ENCODE data around the gene XRCC6. TPM values are rescaled to one million over a fixed set of nuclear protein-coding genes. Genes with fewer than 3 reads are reported as not detected.

XRCC6 gene
- total RNA-seq, 1 experiment from 2014 or later = 203 TPM

DNA sequence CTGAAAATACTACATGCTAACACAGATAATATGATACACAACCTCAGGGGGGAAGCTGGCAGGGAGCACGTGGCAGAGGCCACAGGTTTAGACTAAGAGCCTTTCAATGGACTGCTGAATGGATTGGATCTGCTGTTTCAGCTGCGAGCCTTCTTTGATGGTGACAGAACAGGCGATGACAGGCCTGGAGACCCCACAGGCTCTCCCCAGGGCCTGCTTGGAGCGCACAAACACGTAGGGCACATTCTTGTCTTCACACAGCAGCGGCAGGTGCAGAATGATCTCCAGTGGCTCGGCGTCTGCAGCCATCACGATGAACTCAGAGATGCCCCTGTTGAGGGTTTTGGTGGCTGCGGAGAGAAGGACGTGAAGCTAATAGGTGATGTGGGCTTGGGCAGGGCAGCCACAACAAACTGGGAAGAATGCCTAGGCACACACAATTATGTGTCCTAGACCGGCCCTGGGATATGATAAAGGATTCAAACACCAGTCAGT, 53.8 kb downstream of the XRCC6 start:
- H3K27me3 Mint-ChIP-seq (ENCODE audit: insufficient read depth, unreplicated experiment) = no peaks in the 10 kb centered on the region
- POLR2A ChIA-PET = no interaction called here
- DNase-seq (ENCODE audit: unreplicated experiment) = no peak
- H3K9me3 Mint-ChIP-seq (ENCODE audit: unreplicated experiment) = no peaks in the 10 kb centered on the region
- CTCF ChIA-PET = interaction anchor here (1.6 kb wide), 1 partner anchor 22 kb away, joined by 3 read pairs; no protein-coding TSS in a partner anchor
- peaks cover 6% of the 10 kb centered on the region for H3K4me1 Mint-ChIP-seq (ENCODE audit: insufficient read depth, unreplicated experiment)
- no TSS peak for BruUV-seq (replicated peaks)
- no peak for TF ChIP-seq CTCF (IDR thresholded peaks at IDR 0.05; ENCODE audit: unreplicated experiment)
- H3K4me3 Mint-ChIP-seq (ENCODE audit: unreplicated experiment) = no peak overlapping the region
- peaks cover 66% of the 10 kb centered on the region for H3K36me3 Mint-ChIP-seq (ENCODE audit: insufficient read depth, unreplicated experiment)
- H3K27ac Mint-ChIP-seq (ENCODE audit: low read depth, unreplicated experiment) = no peak overlapping the region
- intact Hi-C loops (cut with micrococcal nuclease) = no loop called here

GRCh38 chr22:41676134-41676533, 55.0 kb downstream of the XRCC6 start:
- intact Hi-C loops (cut with micrococcal nuclease) = no loop called here
- no peak for DNase-seq (ENCODE audit: unreplicated experiment)
- POLR2A ChIA-PET = interaction anchor here (0.7 to 1.5 kb wide), 4 partner anchors 9 to 13 kb away, joined by 3 to 8 read pairs (median 4); partner anchors contain the start of gene SNU13
- no peak overlapping the region for H3K27ac Mint-ChIP-seq (ENCODE audit: low read depth, unreplicated experiment)
- TF ChIP-seq CTCF (IDR thresholded peaks at IDR 0.05; ENCODE audit: unreplicated experiment) = no peak
- H3K27me3 Mint-ChIP-seq (ENCODE audit: insufficient read depth, unreplicated experiment) = no peaks in the 10 kb centered on the region
- H3K9me3 Mint-ChIP-seq (ENCODE audit: unreplicated experiment) = no peaks in the 10 kb centered on the region
- CTCF ChIA-PET = interaction anchor here (1.2 to 1.6 kb wide), 2 partner anchors 9 to 21 kb away, joined by 3 to 6 read pairs; no protein-coding TSS in a partner anchor
- peaks cover 69% of the 10 kb centered on the region for H3K36me3 Mint-ChIP-seq (ENCODE audit: insufficient read depth, unreplicated experiment)
- peaks cover 11% of the 10 kb centered on the region for H3K4me1 Mint-ChIP-seq (ENCODE audit: insufficient read depth, unreplicated experiment)
- BruUV-seq (replicated peaks) = no TSS peak
- H3K4me3 Mint-ChIP-seq (ENCODE audit: unreplicated experiment) = no peak overlapping the region

- no TSS peak for BruUV-seq (replicated peaks)
- no peak for TF ChIP-seq CTCF (IDR thresholded peaks at IDR 0.05; ENCODE audit: unreplicated experiment)
- ChIA-PET CTCF (interaction anchor here (0.7 kb wide), 1 partner anchor 15 kb away, joined by 3 read pairs; no protein-coding TSS in a partner anchor), POLR2A (interaction anchor here (0.6 to 2.3 kb wide), 4 partner anchors 14 to 256 kb away, joined by 3 to 17 read pairs (median 3); partner anchors contain the start of genes DESI1, SREBF2 and XRCC6)
- H3K27ac Mint-ChIP-seq (ENCODE audit: low read depth, unreplicated experiment) = peak overlapping the region; percentile 90
- H3K9me3 Mint-ChIP-seq (ENCODE audit: unreplicated experiment) = no peaks in the 10 kb centered on the region
- peaks cover 18% of the 10 kb centered on the region for H3K4me1 Mint-ChIP-seq (ENCODE audit: insufficient read depth, unreplicated experiment)
- intact Hi-C loops (cut with micrococcal nuclease) = loop anchor here (2.0 kb wide), 1 partner anchor 15 kb away; no protein-coding TSS in a partner anchor
- H3K4me3 Mint-ChIP-seq (ENCODE audit: unreplicated experiment) = peak overlapping the region; percentile 87
- no peaks in the 10 kb centered on the region for H3K27me3 Mint-ChIP-seq (ENCODE audit: insufficient read depth, unreplicated experiment)
- no peak for DNase-seq (ENCODE audit: unreplicated experiment)
- peaks cover 44% of the 10 kb centered on the region for H3K36me3 Mint-ChIP-seq (ENCODE audit: insufficient read depth, unreplicated experiment)
Observed at GRCh38 chr22:41681616-41682015, 60.5 kb downstream of the XRCC6 start.

GRCh38 chr22:41682033-41682807, 61.1 kb downstream of the XRCC6 start:
- intact Hi-C loops (cut with micrococcal nuclease) = loop anchor here (2.0 kb wide), 1 partner anchor 15 kb away; no protein-coding TSS in a partner anchor
- H3K9me3 Mint-ChIP-seq (ENCODE audit: unreplicated experiment) = no peaks in the 10 kb centered on the region
- no peaks in the 10 kb centered on the region for H3K27me3 Mint-ChIP-seq (ENCODE audit: insufficient read depth, unreplicated experiment)
- ChIA-PET CTCF (interaction anchor here (0.7 kb wide), 1 partner anchor 15 kb away, joined by 3 read pairs; no protein-coding TSS in a partner anchor), POLR2A (interaction anchor here (0.6 to 2.3 kb wide), 4 partner anchors 8 to 255 kb away, joined by 3 to 17 read pairs (median 3); partner anchors contain the start of gene SREBF2)
- no peak for TF ChIP-seq CTCF (IDR thresholded peaks at IDR 0.05; ENCODE audit: unreplicated experiment)
- H3K27ac Mint-ChIP-seq (ENCODE audit: low read depth, unreplicated experiment) = peak overlapping the region; percentile 90
- DNase-seq (ENCODE audit: unreplicated experiment) = peak; percentile 85
- H3K36me3 Mint-ChIP-seq (ENCODE audit: insufficient read depth, unreplicated experiment) = peaks cover 44% of the 10 kb centered on the region
- H3K4me3 Mint-ChIP-seq (ENCODE audit: unreplicated experiment) = peak overlapping the region; percentile 87
- peaks cover 18% of the 10 kb centered on the region for H3K4me1 Mint-ChIP-seq (ENCODE audit: insufficient read depth, unreplicated experiment)
- TSS peak; percentile 63 for BruUV-seq (replicated peaks)
